ENCODE results near the gene ATXN8OS.

DNA sequence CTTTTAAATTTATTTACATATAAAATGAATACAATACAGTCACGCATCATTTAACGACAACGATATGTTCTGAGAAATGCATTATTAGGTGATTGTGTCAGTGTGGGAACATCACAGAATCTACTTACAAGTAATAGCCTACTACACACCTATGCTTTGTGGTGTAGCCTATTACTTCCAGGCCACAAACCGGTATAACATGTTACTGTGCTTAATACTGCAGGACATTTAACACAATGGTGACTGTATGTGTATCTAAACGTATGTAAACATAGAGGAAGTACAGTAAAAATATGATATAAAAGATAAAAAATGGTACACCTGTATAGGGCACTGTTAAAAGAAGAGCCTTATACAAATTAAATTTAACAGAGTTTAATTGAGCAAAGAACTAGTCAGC is 63.1 kb downstream of the ATXN8OS start:
- TF ChIP-seq, protein P1, sequence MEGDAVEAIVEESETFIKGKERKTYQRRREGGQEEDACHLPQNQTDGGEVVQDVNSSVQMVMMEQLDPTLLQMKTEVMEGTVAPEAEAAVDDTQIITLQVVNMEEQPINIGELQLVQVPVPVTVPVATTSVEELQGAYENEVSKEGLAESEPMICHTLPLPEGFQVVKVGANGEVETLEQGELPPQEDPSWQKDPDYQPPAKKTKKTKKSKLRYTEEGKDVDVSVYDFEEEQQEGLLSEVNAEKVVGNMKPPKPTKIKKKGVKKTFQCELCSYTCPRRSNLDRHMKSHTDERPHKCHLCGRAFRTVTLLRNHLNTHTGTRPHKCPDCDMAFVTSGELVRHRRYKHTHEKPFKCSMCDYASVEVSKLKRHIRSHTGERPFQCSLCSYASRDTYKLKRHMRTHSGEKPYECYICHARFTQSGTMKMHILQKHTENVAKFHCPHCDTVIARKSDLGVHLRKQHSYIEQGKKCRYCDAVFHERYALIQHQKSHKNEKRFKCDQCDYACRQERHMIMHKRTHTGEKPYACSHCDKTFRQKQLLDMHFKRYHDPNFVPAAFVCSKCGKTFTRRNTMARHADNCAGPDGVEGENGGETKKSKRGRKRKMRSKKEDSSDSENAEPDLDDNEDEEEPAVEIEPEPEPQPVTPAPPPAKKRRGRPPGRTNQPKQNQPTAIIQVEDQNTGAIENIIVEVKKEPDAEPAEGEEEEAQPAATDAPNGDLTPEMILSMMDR (IDR thresholded peaks at IDR 0.05): no peak
- TF ChIP-seq POLR2A (IDR thresholded peaks at IDR 0.05): no peak

Measured in uterus (tissue), 2 donors.